GM12878 (cell line): ENCODE results near the gene GAS6. TPM values are rescaled to one million over a fixed set of nuclear protein-coding genes. Genes with fewer than 3 reads are reported as not detected.

Experiments
- ATAC-seq: fragments of 200-7000 bp; cut with Tn5 transposase; 3 replicates; pipeline ENCODE4 v1.9.1; 2020; ENCODE audit warnings: mild to moderate bottlenecking, moderate library complexity
- BruUV-seq: library from RNA; stranded (reverse); fragments of 400-500 nt; replicated peaks from 2 replicates; lab custom pipeline; 2021; lab: Mats Ljungman, UMichigan
- CTCF ChIA-PET: fragments of 300-600 bp; sonication (Branson Sonifier 250); formaldehyde crosslinking; extraction: SDS; loops from one replicate; lab custom pipeline; 2021; ENCODE audit warnings: inconsistent platforms; lab: Yijun Ruan, JAX
- POLR2A ChIA-PET: fragments of 350-600 bp; formaldehyde crosslinking; extraction: SDS; loops from one replicate; lab custom pipeline; 2021; ENCODE audit warnings: inconsistent platforms; lab: Charles Lee
- RAD21 ChIA-PET: fragments of 300-600 bp; sonication (Branson Sonifier 250); formaldehyde crosslinking; loops from one replicate; lab custom pipeline; 2023; ENCODE audit warnings: antibody characterized with exemption; ENCODE audit not compliant: unreplicated experiment; lab: Charles Lee
- SMC1A ChIA-PET: fragments of 300-600 bp; sonication (Branson Sonifier 250); formaldehyde crosslinking; loops from one replicate; lab custom pipeline; 2023; ENCODE audit not compliant: unreplicated experiment, uncharacterized antibody; lab: Charles Lee
- DNase-seq: peaks from one replicate; pipeline ENCODE4 v3.0.0-alpha.2; 2011; ENCODE audit warnings: low read depth, low spot score
- FAIRE-seq: peaks from 3 replicates; lab custom pipeline; 2011; peaks lifted over from hg19 to GRCh38; lab: Jason Lieb, UNC
- H2AFZ ChIP-seq: 2 replicates; pipeline ENCODE4 v1.6.0; 2011; ENCODE audit warnings: low read depth, low read length, control low read depth; ENCODE audit not compliant: control insufficient read depth
- H3K27ac ChIP-seq: 2 replicates; pipeline ENCODE4 v1.5.1; 2011; ENCODE audit warnings: control low read depth; ENCODE audit not compliant: control insufficient read depth, insufficient read depth
- H3K27me3 ChIP-seq, 2 experiments: replicated peaks in 1 of 2; 2 replicates each; pipeline versions ENCODE4 v1.6.0 to v1.6.1; 2011; ENCODE audit warnings: low read length in 1 of 2; ENCODE audit not compliant: control insufficient read depth in 2 of 2, insufficient read depth in 2 of 2
- H3K36me3 ChIP-seq, 2 experiments: 2 replicates each; pipeline ENCODE4 v1.5.1; 2011; ENCODE audit warnings: low read length in 1 of 2; ENCODE audit not compliant: control insufficient read depth in 2 of 2, insufficient read depth in 2 of 2
- H3K4me1 ChIP-seq: 2 replicates; pipeline ENCODE4 v1.6.1; 2011; ENCODE audit warnings: mild to moderate bottlenecking, low read length, moderate library complexity, mixed read lengths; ENCODE audit not compliant: control insufficient read depth, insufficient read depth
- H3K4me2 ChIP-seq: 2 replicates; pipeline ENCODE4 v1.6.0; 2011; ENCODE audit warnings: control low read depth; ENCODE audit not compliant: control insufficient read depth, insufficient read depth
- H3K4me3 ChIP-seq: fragments of 200-600 bp; sonication (generic); 2 replicates; pipeline ENCODE4 v1.5.1; 2016
- H3K79me2 ChIP-seq: 2 replicates; pipeline ENCODE4 v1.6.0; 2011; ENCODE audit warnings: low read length; ENCODE audit not compliant: control insufficient read depth, insufficient read depth
- H3K9ac ChIP-seq: 2 replicates; pipeline ENCODE4 v1.8.0; 2011; ENCODE audit warnings: low read length, control low read depth, mixed read lengths; ENCODE audit not compliant: control insufficient read depth, insufficient read depth
- H3K9me3 ChIP-seq: replicated peaks from 3 replicates; pipeline ENCODE4 v1.5.1; 2011; ENCODE audit warnings: mild to moderate bottlenecking, low read length; ENCODE audit not compliant: control insufficient read depth, insufficient read depth
- H4K20me1 ChIP-seq: 2 replicates; pipeline ENCODE4 v1.6.0; 2011; ENCODE audit not compliant: control insufficient read depth, insufficient read depth
- BACH1 ChIP-seq: fragments of 450-650 bp; IDR thresholded peaks from 2 replicates; pipeline ENCODE4 v1.6.1; 2017; ENCODE audit warnings: mild to moderate bottlenecking, borderline replicate concordance
- BRCA1 ChIP-seq: IDR thresholded peaks from 2 replicates; pipeline ENCODE4 v1.6.1; 2011; ENCODE audit warnings: low read depth, low read length, improper control_type of control experiment
- FOXK2 ChIP-seq: fragments of 450-650 bp; IDR thresholded peaks from 2 replicates; pipeline ENCODE4 v1.6.1; 2017; ENCODE audit warnings: mild to moderate bottlenecking, moderate library complexity
- KLF5 ChIP-seq: fragments of 450-650 bp; IDR thresholded peaks from 2 replicates; pipeline ENCODE4 v1.6.1; 2014; ENCODE audit warnings: mild to moderate bottlenecking; ENCODE audit not compliant: partially characterized antibody
- NR2F1 ChIP-seq: fragments of 450-650 bp; conservative IDR thresholded peaks from 2 replicates; pipeline ENCODE4 v1.6.1; 2017; ENCODE audit warnings: mild to moderate bottlenecking
- POLR2AphosphoS2 ChIP-seq: IDR thresholded peaks from 2 replicates; pipeline ENCODE4 v1.6.1; 2011; ENCODE audit warnings: low read depth, mild to moderate bottlenecking, low read length, improper control_type of control experiment, moderate library complexity
- RBBP5 ChIP-seq: fragments of 200-600 bp; sonication (generic); conservative IDR thresholded peaks from 2 replicates; pipeline ENCODE4 v1.6.1; 2016
- RFX5 ChIP-seq: IDR thresholded peaks from 2 replicates; pipeline ENCODE4 v1.6.1; 2011; ENCODE audit warnings: low read depth, low read length, improper control_type of control experiment
- SMAD5 ChIP-seq: IDR thresholded peaks from 2 replicates; pipeline ENCODE4 v1.6.1; 2016; ENCODE audit warnings: antibody characterized with exemption, low read depth
- SUZ12 ChIP-seq: fragments of 200-600 bp; sonication (generic); IDR thresholded peaks from one replicate; pipeline ENCODE4 v1.6.1; 2018; ENCODE audit warnings: antibody characterized with exemption, mild to moderate bottlenecking; ENCODE audit not compliant: unreplicated experiment
- TBL1XR1 ChIP-seq: IDR thresholded peaks from 2 replicates; pipeline ENCODE4 v1.6.1; 2012; ENCODE audit warnings: low read depth, low read length, improper control_type of control experiment
- TCF3 ChIP-seq: IDR thresholded peaks from 2 replicates; pipeline ENCODE4 v1.6.1; 2012; ENCODE audit warnings: low read depth, mild to moderate bottlenecking, low read length, borderline replicate concordance; ENCODE audit not compliant: insufficient read depth
- WGBS: methylation state at CpG from one replicate; pipeline ENCODE4 v1.1.6; 2016; ENCODE audit warnings: low lambda C conversion rate; ENCODE audit not compliant: insufficient replicate concordance, insufficient coverage; ENCODE audit errors: missing lambda C conversion rate; 5-methylcytosine and 5-hydroxymethylcytosine counted together
- in situ Hi-C: fragments of 300-500 bp; cut with MboI; formaldehyde crosslinking; loops from 9 replicates; pipeline ENCODE4 v1.14.3; 2018; ENCODE audit warnings: mixed read lengths
- intact Hi-C: fragments of 100-400 bp; cut with micrococcal nuclease; formaldehyde crosslinking; loops from one replicate; pipeline ENCODE4 v1.14.2; 2022; ENCODE audit not compliant: unreplicated experiment
- polyA plus RNA-seq, 11 experiments: library from polyadenylated mRNA; depleted of rRNA in 4 of 11; unstranded in 6 of 11; stranded (reverse) in 5 of 11; fragments of >200 nt; fragmentation: Nextera tagmentation in 4 of 11; fragmentation: Illumina TruSeq in 1 of 11; extraction: Ambion mirVana in 4 of 11; extraction: Trizol in 1 of 11; gene quantifications; 1 replicate in 1 of 11; 2 replicates in 10 of 11; pipeline versions ENCODE4 v1.2.1 to v1.2.3, GENCODE V29; 2011 to 2016; ENCODE audit warnings: inconsistent platforms in 2 of 11, missing spikeins in 2 of 11, low read depth in 1 of 11
- total RNA-seq, 4 experiments: library from RNA; depleted of rRNA in 3 of 4; stranded (reverse); fragments of >200 nt in 3 of 4; fragmentation: Illumina TruSeq in 1 of 4; extraction: Trizol in 1 of 4; gene quantifications; 2 replicates each; pipeline versions ENCODE4 v1.2.1 to v1.2.3, GENCODE V29; 2013 to 2021
- TF ChIP-seq, protein P1 (sequence below): fragments of 450-650 bp; conservative IDR thresholded peaks from 2 replicates; pipeline ENCODE4 v1.6.1; 2017; ENCODE audit warnings: mild to moderate bottlenecking, moderate library complexity
- TF ChIP-seq, protein P2 (sequence below): IDR thresholded peaks from 2 replicates; pipeline ENCODE4 v1.6.1; 2011; ENCODE audit warnings: borderline replicate concordance, low read depth, mild to moderate bottlenecking, moderate library complexity, mixed read lengths, low read length; ENCODE audit not compliant: insufficient read depth; ENCODE audit errors: extremely low read length

The GAS6 gene
- total and polyA plus RNA-seq, 10 of the 15 experiments (the other 5 are each of a cell fraction or from before 2014, with no cell fraction given) = 0.03 to 0.59 (median 0.10) TPM; not detected in 2

DNA sequence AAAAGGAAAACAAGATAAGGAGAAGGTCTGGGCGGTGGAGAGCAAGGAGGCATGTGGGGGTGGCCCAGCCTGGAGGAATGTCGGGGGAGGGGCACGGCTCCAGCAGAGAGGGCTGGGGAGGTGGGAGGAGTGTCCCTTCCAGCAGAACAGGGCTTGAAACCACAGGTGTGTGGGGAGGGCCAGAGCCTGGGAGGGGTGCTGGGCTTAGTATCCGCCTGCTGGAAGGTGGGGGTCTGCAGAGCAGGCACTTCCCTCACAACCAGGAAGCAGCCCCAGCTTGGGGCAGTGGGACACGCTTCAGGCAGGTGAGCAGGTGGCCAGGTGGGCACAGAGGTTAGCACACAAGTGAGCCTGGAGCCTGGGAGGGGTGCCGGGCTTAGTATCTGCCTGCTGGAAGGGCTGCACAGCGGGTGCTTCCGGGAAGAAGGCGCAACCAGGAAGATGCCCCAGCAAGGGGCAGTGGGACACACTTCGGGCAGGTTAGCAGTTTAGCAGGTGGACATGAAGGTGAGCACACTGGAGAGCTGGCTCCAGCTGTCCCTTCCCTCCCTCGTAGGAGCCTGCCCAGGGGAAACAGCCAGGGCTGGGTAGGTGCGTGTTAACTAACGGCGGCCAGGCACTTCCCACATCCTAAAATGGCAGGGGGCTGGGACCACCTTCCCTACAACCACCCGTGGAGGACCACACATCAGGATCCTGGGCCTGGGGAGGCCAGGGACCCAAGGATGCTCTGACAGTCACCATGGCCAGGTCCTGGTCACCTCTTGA, 3.0 kb downstream of the GAS6 start:
- H3K4me3 ChIP-seq = no peak overlapping the region
- no peaks in the 10 kb centered on the region for H3K4me1 ChIP-seq
- SMC1A ChIA-PET = no interaction called here
- no peaks in the 10 kb centered on the region for H3K79me2 ChIP-seq
- no TSS peak for BruUV-seq
- RAD21 ChIA-PET = no interaction called here
- H4K20me1 ChIP-seq = no peaks in the 10 kb centered on the region
- no peaks in the 10 kb centered on the region for H3K9me3 ChIP-seq
- intact Hi-C loops = no loop called here
- no peak overlapping the region for H2AFZ ChIP-seq
- TF ChIP-seq KLF5 (no peak), RFX5 (no peak), TBL1XR1 (no peak), NR2F1 (no peak), SUZ12 (no peak), SMAD5 (no peak), TCF3 (no peak), BRCA1 (no peak), BACH1 (no peak), POLR2AphosphoS2 (no peak), RBBP5 (no peak), FOXK2 (no peak)
- TF ChIP-seq, protein P1, sequence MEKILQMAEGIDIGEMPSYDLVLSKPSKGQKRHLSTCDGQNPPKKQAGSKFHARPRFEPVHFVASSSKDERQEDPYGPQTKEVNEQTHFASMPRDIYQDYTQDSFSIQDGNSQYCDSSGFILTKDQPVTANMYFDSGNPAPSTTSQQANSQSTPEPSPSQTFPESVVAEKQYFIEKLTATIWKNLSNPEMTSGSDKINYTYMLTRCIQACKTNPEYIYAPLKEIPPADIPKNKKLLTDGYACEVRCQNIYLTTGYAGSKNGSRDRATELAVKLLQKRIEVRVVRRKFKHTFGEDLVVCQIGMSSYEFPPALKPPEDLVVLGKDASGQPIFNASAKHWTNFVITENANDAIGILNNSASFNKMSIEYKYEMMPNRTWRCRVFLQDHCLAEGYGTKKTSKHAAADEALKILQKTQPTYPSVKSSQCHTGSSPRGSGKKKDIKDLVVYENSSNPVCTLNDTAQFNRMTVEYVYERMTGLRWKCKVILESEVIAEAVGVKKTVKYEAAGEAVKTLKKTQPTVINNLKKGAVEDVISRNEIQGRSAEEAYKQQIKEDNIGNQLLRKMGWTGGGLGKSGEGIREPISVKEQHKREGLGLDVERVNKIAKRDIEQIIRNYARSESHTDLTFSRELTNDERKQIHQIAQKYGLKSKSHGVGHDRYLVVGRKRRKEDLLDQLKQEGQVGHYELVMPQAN = no peak
- TF ChIP-seq, protein P2, sequence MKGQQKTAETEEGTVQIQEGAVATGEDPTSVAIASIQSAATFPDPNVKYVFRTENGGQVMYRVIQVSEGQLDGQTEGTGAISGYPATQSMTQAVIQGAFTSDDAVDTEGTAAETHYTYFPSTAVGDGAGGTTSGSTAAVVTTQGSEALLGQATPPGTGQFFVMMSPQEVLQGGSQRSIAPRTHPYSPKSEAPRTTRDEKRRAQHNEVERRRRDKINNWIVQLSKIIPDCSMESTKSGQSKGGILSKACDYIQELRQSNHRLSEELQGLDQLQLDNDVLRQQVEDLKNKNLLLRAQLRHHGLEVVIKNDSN = no peak
- ATAC-seq (no peak), DNase-seq (no peak), FAIRE-seq (no peak)
- H3K27me3 ChIP-seq = peaks cover 2 to 14% of the 10 kb centered on the region in 2 experiments
- WGBS = 57% methylated on average over 12 of the region's 15 CpGs
- in situ Hi-C loops = no loop called here
- CTCF ChIA-PET = no interaction called here
- no peak overlapping the region for H3K9ac ChIP-seq
- no peak overlapping the region for H3K4me2 ChIP-seq
- POLR2A ChIA-PET = no interaction called here
- no peaks in the 10 kb centered on the region for H3K36me3 ChIP-seq
- H3K27ac ChIP-seq = no peak overlapping the region
